GM19468 (cell line): ENCODE data around the gene RNF43.
A peak's percentile ranks its signal among the peaks of the same experiment; 100 is the strongest.

ENCODE experiments used
- ATAC-seq: cut with Tn5 transposase; IDR thresholded peaks from one replicate; pipeline ENCODE4 v1.9.1; 2021; ENCODE audit warnings: mild to moderate bottlenecking, moderate library complexity, moderate number of reproducible peaks; ENCODE audit not compliant: unreplicated experiment; ENCODE audit errors: extremely low read depth

RNF43 gene

DNA sequence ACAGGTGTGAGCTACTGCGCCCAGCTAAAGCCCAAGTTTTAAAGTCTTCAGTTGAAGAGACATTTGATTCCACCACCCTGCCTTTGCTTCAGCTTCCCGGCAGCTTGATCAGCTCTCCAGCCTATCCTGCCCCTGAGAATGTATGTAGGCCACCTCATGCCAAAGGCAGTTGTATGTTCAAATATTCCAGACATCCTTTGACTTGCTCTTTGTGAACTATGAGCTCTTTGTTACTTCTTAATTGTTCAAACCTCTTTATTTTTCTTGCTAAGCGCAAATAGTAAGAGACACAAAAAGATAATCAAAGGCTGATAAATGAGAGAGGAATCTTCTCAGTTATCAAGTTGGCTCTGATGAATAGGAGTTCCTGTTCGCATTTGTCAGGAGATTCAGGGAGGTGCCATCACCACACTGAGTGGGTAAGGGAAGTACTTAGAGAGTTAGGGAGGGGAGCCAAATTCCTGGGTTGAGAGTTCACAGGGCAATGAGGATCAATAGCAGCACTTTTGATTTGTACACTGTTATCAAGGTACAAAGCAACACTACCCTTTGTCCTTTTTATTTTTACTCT is 33.4 kb downstream of the RNF43 start:
- no peak for ATAC-seq

DNA sequence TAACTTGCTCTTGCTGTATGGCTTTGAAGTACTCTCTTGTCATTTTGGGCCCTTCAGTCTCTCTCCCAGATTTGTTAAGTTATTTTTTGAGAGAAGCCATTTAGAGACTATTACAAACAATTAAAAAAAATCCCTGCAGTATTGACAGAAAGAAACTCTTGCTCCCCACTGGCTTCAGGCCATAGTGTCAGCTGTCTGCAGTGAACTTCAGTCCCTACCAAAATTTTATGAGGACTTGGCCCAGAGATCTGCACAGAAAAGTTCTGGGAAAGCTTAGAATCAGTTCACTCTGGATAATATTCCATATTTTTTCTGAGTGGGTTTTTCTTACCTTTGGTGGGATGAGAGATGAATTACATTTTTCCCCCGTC is 34.5 kb downstream of the RNF43 start:
- ATAC-seq, result no peak

GRCh38 chr17:58382108-58382871 is 35.0 kb downstream of the RNF43 start:
- ATAC-seq, result peak; percentile 53

- ATAC-seq, result no peak
Observed at GRCh38 chr17:58381124-58382035, 36.0 kb downstream of the RNF43 start.

- no peak for ATAC-seq
Observed at GRCh38 chr17:58380207-58381123, 36.9 kb downstream of the RNF43 start.

DNA sequence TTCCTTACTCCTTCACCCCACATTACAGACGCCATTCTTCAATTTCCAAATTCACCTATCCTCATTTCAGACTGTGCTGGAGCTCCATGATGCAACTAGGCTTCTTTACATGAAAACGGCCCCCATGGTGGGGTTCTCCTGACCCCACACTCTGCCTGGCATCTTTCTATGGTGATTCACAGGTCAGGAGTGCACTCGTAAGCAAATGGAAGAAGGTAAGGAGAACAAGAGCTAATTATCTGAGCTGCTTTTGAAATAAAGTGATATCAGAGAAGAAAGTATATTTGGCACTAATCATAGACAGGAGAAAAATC is 37.9 kb downstream of the RNF43 start:
- no peak for ATAC-seq

DNA sequence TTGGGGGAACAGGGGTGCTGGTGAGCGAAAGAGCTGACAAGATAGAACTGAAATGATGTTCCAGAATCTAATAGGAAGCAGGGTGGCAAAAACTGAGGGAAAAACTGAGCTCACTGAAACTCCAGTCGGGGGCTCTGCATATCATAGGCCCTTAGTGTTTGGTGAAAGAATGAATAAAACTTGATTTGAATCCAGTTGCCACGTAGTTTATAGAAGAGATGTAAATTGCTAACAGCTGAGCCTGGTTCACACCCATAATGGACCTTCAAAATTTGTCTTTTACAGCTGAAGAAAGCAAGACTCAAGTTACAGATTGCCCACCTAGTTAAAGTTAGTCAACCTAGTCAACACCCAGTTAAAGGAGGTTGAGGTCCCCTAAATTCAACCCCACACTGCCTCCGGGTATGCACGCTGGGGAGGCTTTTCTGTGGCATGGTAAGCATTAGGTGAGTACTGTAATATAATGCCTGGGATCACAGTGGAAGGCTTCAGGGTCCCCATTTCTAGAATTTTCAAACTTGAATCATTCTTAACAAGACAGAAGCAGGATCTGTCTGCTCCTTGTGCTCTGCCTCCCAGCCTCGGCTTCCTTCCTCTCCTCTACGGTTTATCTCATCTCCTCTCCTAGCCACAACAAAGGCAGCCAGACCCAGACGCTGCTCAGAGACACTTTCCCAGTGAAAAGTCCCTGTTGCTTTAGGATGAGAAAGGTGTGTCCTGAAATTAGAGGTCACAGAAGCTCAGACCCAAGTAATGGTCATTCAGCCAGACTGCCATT is 38.4 kb downstream of the RNF43 start:
- ATAC-seq, result no peak

DNA sequence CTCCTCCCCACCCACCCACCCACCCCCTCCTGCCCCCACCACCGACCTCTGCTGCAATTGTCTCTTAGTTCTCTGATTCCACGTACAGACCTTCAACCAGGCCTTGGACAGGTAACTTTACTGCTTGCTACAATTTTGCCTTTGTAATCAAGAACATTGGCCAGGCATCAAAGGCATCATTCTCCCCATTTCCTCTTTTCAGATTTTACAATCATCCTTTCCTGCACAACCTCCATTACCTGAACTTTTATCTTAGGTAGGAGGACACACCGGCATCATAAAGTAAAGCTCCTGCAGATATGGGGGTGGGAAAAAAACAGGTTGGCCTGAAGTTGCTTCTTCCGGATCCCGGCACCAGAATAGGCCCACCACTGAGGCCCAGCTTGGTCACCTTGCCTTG is 39.7 kb downstream of the RNF43 start:
- ATAC-seq, result no peak

DNA sequence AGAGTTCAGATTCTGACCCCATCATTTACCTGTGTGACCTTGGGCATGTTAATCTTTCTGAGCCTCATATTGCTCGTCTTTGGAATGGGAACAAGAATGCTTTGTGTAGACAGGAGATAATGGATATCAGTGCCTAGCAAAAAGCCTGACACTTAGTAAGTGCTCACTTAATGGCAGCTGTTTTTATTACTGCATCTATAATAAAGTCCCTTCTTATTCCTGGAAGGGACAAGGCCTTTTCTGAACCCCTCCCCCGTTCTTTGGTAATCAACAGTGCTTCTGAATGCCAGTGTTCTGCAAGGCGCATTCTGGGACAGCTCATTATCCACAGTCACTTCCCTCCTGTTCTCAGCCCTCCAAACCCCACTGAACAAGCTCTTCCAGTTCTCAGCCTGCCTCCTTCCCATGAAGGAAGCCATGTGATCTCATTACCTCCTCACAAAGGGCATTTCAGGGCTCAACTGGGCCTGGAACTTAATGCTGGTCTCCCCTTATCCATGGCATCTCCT is 40.2 kb downstream of the RNF43 start:
- no peak for ATAC-seq

DNA sequence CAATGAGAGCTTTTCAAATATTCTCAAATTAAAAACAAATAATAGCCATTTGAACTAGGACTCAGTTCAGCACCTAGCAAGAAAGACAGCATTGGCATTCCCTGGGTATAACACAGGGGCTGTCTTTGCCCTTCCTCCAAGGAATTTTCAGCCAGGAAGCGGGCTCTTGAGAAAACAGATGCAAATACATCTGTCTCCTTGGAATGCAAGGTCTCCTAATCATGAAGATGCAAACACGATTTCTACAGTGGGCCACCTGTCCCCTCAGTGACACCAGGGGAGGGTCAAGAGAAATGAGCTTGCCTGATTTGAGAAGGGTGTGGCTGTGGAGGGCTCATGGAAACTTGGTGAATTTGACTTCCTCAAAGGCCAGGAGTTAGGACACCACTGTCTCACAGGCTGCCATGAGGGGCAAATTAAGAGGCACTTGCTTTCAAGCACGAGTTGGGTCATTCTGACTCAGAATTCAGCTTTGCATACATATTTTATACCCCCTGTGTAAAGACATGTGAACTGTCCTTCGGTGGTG is 40.8 kb downstream of the RNF43 start:
- no peak for ATAC-seq

DNA sequence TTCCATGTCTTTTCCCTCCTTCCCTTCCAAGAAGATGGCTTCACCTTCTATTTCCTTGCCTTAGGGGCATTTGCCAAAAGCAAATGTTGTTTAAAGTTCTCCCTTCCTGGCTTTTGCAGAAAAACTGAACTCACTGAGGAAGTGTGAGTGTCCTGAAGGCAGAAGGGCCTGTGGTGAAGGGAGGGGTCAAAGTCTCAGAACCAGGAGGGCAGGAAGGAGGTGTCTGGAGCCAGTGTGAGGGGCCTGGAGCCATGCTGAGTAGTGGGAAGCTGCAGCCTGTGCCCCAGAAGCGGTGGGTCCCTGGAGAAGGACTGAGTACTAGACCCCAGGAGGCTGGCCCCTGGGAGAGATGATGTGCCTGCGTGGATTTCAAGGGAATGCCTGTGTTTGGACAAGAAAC is 41.5 kb downstream of the RNF43 start:
- no peak for ATAC-seq

GRCh38 chr17:58375256-58375655 is 42.1 kb downstream of the RNF43 start:
- ATAC-seq, result no peak

GRCh38 chr17:58373923-58374322 is 43.4 kb downstream of the RNF43 start:
- no peak for ATAC-seq

DNA sequence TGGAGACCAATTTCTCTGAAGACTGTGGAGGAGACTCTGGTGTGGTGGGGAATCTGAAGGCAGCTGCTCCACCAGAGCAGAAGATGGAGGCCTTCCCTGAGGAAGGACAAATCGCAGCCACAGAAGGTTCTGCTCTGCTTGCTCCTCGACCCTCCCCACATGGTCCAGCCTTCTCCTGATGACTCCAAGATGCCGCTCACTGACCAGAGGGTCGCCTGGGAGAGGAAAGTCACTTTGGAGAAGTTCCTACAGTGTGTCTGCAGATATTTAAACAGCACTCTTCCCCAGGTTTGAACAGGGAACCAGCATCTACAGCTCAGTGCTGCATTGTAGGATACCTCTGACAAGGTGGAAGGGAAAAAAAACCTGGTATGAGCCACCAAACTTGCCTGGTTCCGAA is 44.3 kb downstream of the RNF43 start:
- ATAC-seq, result no peak

- ATAC-seq, result no peak
Observed at GRCh38 chr17:58371300-58371950, 45.9 kb downstream of the RNF43 start.

- ATAC-seq, result no peak
Observed at GRCh38 chr17:58370716-58371115, 46.6 kb downstream of the RNF43 start.

GRCh38 chr17:58370309-58370708 is 47.0 kb downstream of the RNF43 start:
- ATAC-seq, result no peak

DNA sequence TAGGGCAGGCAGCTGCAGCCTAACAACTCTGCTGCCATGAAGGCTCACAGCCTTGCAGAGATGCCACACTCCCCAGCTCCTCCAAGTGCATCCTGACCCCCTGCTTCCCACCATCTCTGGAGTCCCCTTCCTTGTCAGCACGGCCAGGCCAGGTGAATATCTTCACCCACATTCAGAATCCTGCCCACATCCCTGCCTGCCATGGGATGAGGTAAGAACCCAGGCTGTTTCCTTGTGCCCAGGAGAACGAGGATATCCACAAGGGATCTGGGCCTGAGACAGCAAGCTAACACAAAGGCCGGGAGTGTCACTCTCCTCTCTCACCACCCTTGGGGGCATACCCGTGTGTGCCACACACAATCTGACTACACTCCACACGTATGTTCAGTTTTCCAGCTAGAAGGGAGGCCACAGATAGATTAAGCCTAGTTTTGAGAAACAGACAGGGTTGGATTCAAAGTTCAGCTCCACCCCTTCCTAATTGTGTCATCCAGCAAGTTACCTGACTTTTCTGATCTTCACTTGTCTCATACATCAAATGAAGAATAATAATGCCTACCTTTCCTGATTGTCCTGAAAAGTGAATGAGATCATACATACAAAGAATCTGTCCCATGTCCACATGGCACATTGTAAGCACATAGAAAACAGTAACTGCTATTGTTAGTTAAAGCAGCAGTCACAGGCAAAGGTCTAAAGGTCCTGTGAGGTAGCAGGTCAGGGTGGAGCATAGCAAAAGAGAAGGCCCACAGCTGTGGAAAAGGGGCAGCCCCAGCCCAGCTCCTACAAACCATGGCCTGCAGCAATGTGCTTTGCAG is 47.9 kb downstream of the RNF43 start:
- ATAC-seq, result no peak
